CD4-positive, alpha-beta T cell treated with Interleukin-4 for 1 hour (primary cell): ENCODE data around the gene ITM2C.

ENCODE experiments used
- DNase-seq, 2 donors: peaks; one replicate each; pipeline ENCODE4 v3.0.0-alpha.2; 2020 to 2022

ITM2C gene

GRCh38 chr2:230852113-230852512, 12.6 kb upstream of the ITM2C start:
- DNase-seq = no peak

- DNase-seq = no peak
These were observed 3.0 kb upstream of the ITM2C start for GRCh38 chr2:230861552-230862255.

DNA sequence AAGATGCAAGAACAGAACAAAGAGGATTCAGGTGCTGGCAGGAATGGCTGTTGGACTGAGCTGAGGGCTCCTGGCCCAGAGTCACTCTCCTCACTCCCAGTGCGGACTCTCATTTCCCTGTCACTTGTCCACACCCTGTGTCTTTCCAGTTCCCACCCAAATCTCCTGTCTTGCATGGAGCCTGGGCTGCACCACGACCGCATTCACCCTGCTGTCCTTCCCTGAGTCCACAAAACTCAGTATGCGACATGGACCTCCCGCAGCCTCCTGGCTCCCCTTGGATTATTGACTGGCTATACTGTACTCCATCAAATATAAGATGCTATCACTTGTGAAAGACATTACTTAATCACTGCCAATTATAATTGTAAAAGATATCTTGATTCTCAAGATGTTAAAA, 2.5 kb upstream of the ITM2C start:
- DNase-seq = no peak

GRCh38 chr2:230863031-230863430, 1.7 kb upstream of the ITM2C start:
- DNase-seq = no peak

DNA sequence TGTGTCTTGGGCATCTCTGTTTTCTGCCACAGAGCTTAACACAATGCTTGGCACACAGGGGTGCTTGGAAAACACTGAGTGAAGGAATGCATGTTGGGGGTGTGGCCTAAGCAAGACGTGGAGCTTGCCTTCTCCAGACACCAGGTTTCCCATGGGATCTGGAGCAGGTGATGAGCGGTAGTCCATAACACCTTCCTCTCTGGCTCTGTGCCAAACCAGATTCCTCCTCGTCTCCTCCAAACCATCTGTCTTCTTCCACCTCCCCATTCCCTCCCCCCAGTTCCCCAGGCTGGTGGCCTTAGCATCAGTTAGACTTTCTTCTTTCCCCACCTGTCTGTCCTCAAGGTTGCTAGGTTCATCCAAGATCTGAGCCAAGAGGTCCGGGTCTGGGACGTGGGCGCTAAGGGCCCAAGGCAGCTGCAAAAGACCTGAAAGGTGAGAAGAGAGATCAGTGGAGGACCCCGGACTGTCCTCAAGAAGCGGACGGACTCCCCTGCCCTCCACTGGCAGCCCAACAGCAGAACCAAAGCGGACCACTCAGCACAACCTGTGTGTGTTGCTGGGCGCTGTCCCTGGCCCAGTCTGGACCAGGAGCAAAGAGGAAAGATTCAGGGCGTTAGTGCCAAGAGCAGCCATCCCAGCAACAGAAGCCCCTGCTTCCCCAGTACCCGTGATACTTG, 1.2 kb upstream of the ITM2C start:
- DNase-seq = no peak

DNA sequence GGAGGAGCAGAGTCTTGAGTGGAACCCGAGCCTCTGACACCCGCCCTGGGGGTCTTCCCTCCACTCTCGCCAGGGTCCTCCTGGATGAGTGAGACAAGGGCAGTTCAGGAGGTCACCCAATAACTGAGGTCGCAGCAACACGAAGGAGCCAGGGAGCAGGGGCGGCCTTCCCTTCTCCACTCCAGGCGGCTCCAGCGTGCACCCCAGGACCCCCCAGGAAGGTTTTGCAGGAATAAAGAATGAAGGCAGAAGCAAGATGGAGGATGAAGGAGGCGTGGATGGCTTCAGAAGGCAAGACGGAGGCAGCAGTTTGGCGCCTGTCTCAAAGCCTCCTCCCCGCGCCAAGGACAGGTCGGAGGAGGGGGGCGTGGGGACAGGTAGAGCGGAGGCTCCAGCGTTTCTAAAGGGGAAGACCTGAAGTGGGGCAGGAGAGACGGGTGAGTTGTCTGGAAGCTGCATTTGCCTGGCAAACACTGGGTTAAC, 579 bp upstream of the ITM2C start:
- no peak for DNase-seq

DNA sequence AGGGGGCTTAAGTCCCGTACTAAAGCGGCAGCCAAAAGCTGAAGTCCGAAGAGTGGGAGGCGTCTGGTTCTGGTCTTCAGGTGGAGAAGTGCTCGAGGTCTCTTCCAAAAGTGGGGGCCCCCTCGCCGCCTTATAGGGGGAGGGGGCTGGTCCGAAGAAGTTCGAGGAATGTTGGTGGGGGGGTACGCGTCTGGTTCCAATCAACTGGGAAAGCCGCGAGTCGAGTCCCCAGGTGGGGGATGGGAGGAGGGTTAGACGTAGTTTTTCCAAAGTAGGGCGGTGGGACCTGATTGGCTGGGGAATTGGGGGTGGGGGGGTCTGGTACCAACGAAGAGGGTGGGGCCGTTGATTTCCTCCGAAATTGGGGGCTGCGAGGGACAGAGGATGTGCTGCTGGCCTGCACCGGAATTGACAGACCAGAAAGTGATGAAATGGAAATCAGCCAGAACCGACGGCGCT, 594 bp downstream of the ITM2C start:
- peak in 1 of 2 donors; percentile 44 for DNase-seq

GRCh38 chr2:230865766-230866755, 1.3 kb downstream of the ITM2C start:
- peak in 1 of 2 donors; percentile 28 for DNase-seq

- DNase-seq = peak; percentile 73 to 82
These were observed 2.2 kb downstream of the ITM2C start for GRCh38 chr2:230866756-230867523.

DNA sequence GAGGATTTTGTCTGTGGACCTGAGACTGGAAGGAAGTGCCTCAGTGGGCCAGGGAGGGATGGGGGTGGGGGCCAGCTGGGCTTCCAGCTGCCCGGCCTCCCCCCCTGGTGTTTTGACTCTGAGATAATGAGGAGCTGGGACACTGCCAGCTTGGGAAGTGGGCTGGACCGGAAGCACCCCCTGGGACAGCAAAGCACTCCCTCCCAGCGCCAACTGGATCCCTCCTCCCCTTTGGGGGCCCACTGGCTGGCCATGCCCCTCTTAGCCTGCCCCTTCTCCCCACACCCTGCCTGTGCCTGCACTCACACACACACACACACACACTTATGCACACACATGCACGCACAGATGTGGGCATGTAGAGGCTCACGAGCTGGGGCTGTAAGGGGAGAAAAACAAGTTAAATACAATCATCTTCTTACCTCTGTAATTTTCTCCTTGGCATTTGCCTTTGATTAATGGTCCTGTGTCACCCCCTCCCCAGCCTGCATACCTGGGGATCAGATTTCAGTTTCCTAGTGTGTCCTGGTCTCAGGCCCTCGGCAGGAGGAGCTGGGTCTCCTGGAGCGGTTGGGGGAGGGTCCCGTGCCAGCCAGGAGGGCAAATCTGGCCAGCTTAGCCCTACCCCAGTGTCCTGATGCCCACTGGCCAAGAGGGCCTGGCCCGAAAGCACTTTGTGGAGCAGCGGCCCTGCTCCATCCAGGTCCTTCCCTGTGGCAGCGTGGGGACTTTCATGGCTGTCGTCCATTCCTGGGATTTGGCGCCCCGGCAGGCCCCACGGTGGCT, 3.6 kb downstream of the ITM2C start:
- no peak for DNase-seq

DNA sequence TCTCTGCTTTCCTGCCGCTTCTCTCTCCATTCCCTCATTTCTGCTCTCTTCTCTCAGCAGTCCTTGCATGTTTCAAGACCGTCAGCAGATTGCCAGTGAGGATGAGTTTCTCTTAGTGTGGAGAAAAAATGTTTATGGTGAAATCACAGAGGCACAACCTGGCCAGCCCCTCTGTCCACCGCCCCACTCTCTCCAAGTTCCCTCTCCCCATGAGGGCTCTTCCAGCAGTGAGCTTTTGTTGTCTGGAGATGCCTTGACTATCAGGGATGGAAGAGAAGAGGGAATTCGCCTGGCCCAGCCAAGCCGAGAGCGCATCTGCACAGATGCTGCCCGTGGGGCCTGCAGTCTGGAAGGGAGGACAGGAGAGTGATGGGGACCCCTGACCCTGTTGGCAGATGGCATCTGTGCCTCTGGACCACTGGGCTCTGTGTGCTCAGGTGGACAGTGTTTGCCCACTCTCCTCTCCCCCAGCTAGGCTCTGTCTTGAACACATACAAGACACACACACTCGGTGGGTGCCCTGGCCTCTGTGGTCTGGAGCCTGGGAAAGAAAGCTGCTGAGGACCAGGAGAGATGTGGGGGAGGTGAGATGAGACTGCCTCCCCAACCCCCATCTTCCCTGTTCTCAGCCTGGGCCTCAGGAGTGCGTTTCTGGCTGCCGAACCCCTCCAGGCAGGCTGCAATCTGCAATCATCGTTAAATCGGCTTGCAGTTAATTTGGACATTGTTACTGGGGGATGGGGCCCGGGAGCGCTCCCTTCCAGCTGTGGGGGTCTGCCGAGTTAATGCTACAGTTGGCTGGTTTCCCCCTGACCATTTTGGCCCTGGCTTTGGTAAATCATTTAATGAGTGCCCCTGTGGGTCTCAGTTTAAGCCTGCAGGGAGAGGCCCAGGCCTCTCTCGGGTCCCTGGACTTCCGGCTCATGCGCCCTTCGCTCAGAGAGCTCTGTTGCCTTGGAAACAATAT, 4.5 kb downstream of the ITM2C start:
- DNase-seq = no peak

DNA sequence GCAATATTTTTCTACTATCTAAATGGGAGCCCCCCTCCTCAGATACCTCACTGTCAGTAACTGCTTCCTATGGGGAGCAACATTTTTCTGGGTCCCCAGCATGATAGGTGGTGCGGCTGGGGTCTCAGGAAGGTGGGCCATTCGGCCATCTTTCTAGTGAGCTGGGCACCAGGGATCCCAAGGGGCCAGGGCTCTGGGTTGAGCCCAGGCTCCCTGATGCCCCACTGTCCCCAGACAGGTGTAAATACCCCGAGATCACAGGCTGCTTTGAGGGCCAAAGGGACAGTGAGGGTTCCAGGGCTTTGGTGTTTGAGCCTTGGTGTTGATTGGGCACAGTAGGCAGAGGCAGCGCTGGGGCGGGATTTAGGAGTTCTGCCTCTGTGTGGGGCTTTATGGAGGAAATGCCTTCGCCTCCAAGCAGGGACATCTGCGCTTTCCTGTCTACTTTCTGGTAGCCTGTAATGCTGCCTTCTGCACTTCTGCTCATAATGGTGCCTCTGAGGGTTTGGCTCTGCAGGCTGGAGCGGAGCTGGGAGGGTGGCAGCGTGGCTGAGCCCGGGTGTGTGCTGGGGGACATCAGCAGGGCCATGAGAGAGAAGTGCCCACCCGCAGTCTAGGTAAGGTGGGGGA, 5.3 kb downstream of the ITM2C start:
- DNase-seq = no peak

- no peak for DNase-seq
These were observed 6.0 kb downstream of the ITM2C start for GRCh38 chr2:230870544-230871360.

- DNase-seq = peak in 1 of 2 donors; percentile 10
These were observed 6.8 kb downstream of the ITM2C start for GRCh38 chr2:230871361-230872150.

- no peak for DNase-seq
These were observed 7.6 kb downstream of the ITM2C start for GRCh38 chr2:230872151-230872967.

DNA sequence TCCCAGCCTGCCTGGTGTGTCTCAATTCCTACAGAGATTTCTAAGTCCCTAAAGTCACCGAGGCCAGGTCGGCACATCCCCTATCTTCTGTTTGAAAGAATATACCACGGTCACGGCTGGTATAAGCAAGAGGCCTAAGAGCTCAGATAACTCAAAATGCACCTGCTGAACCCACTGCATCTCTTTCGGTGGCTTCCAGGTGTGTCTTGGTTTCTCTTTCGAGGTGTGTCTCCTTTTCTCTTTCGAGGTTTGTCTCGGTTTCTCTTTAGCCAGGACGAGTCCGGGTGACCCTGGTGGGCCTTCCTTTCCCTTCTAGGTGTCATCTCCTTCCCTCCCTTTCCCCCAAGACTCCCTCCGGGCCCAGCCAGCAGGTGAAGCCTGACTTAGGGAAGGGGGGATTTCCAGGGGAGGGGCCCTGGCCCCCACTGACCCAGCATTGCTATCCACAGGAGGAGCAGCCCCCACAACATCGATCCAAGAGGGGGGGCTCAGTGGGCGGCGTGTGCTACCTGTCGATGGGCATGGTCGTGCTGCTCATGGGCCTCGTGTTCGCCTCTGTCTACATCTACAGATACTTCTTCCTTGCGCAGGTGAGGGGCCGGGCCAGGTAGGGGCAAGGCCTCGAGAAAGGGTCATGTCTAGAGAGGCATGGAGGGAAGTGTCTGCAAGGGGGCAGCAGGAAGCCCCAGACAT, 8.4 kb downstream of the ITM2C start:
- DNase-seq = no peak
